Lower leg skin (tissue), 3 donors: ENCODE measurements around the gene SUFU.

Experiments used
- CTCF ChIP-seq, 3 donors: fragments of 450-650 bp; IDR thresholded peaks; one replicate each; pipeline ENCODE4 v1.5.1; 2016; ENCODE audit warnings: antibody characterized with exemption in 3 of 3, mild to moderate bottlenecking in 3 of 3, moderate library complexity in 2 of 3
- POLR2A ChIP-seq, 2 donors: fragments of 450-650 bp; IDR thresholded peaks; one replicate each; pipeline ENCODE4 v1.6.1; 2016 to 2017; ENCODE audit warnings: antibody characterized with exemption in 2 of 2, mild to moderate bottlenecking in 1 of 2, moderate library complexity in 1 of 2

- TF ChIP-seq CTCF (IDR thresholded peaks at IDR 0.05) (no peak), POLR2A (IDR thresholded peaks at IDR 0.05) (no peak)
Observed at GRCh38 chr10:102502337-102503151, 1.2 kb upstream of the SUFU start, which contains the start of gene ACTR1A.
